GM12801 (cell line): Measurements from ENCODE around the gene GLRB.

Source experiments
- CTCF ChIP-seq: IDR thresholded peaks from one replicate; pipeline ENCODE4 v1.5.1; 2011; ENCODE audit warnings: control low read depth; ENCODE audit not compliant: insufficient read length; ENCODE audit errors: extremely low read depth

Gene GLRB

GRCh38 chr4:157184300-157184699 is 108.3 kb downstream of the GLRB start:
- TF ChIP-seq CTCF: no peak

GRCh38 chr4:157185363-157185762 is 109.4 kb downstream of the GLRB start:
- no peak for TF ChIP-seq CTCF

GRCh38 chr4:157195374-157195773 is 119.4 kb downstream of the GLRB start:
- no peak for TF ChIP-seq CTCF

- no peak for TF ChIP-seq CTCF
Measured at GRCh38 chr4:157196046-157196445, 120.1 kb downstream of the GLRB start.

- no peak for TF ChIP-seq CTCF
Measured at GRCh38 chr4:157204634-157205244, 128.8 kb downstream of the GLRB start.

- TF ChIP-seq CTCF: no peak
Measured at GRCh38 chr4:157217708-157218107, 141.8 kb downstream of the GLRB start.

- no peak for TF ChIP-seq CTCF
Measured at GRCh38 chr4:157219711-157220370, 143.9 kb downstream of the GLRB start.
